ENCODE results near the gene CABP1.

GRCh38 chr12:120702637-120703036 lies 62.2 kb downstream of the CABP1 start:
- TF ChIP-seq CTCF (IDR thresholded peaks at IDR 0.05) (no peak), POLR2A (IDR thresholded peaks at IDR 0.05) (no peak)
